ENCODE results near the gene PPM1B.

GRCh38 chr2:44277541-44277940 is 108.9 kb downstream of the PPM1B start:
- no peak for TF ChIP-seq CTCF (IDR thresholded peaks at IDR 0.05)
- TF ChIP-seq POLR2A (IDR thresholded peaks at IDR 0.05): no peak
